Endometrial microvascular endothelial cells (primary cell): Measurements from ENCODE around the gene SLC36A1. TPM values are rescaled to one million over a fixed set of nuclear protein-coding genes. Genes with fewer than 3 reads are reported as not detected.
"Not testable (repeated sequence)": the region's sequence is repeated elsewhere in the genome, so short reads cannot be mapped to it uniquely, and the experiment has no call there.

Experiments
- in situ Hi-C: cut with HindIII; loops from 2 replicates; pipeline ENCODE4 v1.10.0; 2017; ENCODE audit warnings: low sequenced_read_pairs, low pct_unique_long_range_greater_than_20kb; ENCODE audit errors: inconsistent ontology term
- total RNA-seq: library from RNA; depleted of rRNA; stranded (reverse); fragments of >200 nt; gene quantifications from one replicate; pipeline ENCODE4 v1.2.3, GENCODE V29; 2015; ENCODE audit errors: inconsistent ontology term

SLC36A1 gene
- total RNA-seq, 1 donor from 2014 or later: 5.6 TPM

- in situ Hi-C loops: no loop called here
These were observed 28.6 kb downstream of the SLC36A1 start for GRCh38 chr5:151476016-151476415.

GRCh38 chr5:151477101-151477500 is 29.7 kb downstream of the SLC36A1 start:
- in situ Hi-C loops: no loop called here

DNA sequence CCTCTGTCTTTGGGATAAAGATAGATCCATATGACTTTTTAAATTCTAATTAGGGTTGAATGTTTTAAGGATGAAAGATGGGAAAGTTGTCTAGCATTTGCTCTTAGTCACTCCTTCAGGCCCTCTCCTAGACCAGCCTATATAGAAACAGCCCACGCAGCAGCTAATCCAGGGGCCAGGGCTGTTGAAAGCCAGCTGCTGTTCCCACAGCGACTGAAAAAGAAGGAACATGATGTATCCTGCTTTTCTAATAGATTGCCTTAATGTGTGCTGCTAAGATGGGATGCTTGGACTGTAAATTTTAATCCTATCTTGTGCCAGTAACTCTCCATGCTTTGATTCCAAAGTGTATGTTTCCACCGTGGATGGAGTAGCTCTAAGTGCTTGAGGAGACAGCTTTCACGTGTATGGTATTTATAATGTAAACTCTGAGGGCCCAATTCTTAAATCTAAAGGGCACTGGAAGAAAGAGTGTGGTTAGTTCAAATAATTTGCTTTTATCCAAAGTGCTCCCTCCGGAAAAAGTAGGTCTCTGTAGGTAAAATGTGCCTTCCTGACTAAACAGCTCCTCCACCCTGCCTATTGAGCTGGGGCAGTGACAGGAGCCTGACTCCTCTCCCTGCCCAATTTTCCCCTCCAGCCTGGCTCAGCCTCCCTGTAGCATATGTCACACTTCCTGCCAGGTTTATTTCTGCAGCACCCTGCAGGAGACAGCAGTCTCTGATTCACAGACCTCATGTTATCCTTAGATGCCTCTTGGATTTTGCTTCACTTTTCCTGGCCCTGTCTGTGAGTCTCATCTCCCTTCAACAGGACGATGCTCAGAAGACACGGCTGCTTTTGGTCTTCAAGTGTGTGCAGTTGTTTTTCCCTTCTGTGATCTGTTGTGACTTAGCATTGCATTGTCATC is 33.2 kb downstream of the SLC36A1 start:
- in situ Hi-C loops: no loop called here

DNA sequence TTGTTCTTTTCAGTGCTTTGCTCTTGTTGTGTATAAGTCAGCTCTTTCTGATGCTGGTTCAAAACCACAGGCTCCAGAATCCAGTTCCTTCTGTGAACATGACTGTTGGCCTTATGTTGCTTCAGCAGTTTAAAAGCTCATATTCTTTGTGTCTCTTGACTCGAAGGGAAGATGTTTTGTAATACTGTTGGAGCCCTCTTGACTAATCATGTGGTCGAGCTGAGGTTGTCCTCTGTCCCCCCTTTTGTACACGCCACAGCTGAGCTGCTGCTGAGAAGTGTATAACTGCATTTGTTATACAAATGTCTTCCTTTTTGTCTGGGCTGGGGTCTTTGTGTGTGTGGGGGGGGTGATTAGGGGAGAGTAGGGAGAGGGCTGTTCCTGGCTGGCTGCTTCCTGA is 35.8 kb downstream of the SLC36A1 start:
- in situ Hi-C loops: no loop called here

DNA sequence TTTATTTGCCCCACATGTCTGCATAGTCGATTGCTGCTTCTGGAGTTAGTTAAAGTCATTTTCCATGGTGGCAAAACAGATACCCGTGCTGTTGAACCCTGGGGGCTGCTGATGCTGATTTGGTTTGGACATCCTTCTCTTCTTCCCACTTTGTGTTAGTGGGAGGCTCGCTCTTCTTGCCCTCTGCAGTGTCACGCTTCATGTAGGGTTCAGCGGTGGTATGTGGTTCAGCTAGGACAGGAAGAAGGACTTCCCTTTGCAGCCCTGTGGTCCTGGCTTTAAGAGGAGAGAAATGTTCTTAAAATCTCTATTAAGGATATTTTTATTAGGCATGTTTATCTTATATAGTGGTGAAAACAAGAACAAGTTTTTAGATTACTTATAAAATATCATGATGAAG is 36.2 kb downstream of the SLC36A1 start:
- in situ Hi-C loops: no loop called here

- in situ Hi-C loops: no loop called here
These were observed 40.1 kb downstream of the SLC36A1 start for GRCh38 chr5:151487544-151487943.

- in situ Hi-C loops: no loop called here
These were observed 43.2 kb downstream of the SLC36A1 start for GRCh38 chr5:151490627-151491026.

GRCh38 chr5:151491062-151491461 is 43.7 kb downstream of the SLC36A1 start:
- in situ Hi-C loops: no loop called here

DNA sequence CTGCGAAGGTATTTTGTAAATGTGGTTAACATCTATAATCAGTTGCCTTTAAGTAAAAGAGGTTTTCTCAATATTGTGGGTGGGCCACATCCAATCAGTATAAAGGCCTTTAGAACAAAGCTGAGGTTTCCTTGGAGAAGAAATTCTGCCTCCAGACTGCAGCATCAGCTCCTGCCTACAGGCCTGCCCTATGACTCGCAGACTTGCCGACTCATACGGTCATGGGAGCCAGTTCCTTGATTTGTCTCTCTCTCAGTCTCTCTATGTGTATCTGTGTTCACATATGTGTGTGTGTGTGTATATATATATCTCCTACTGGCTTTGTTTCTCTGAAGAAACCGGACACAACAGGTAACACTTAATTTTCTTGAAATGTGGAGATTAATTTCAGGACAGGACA is 45.3 kb downstream of the SLC36A1 start:
- in situ Hi-C loops: no loop called here

DNA sequence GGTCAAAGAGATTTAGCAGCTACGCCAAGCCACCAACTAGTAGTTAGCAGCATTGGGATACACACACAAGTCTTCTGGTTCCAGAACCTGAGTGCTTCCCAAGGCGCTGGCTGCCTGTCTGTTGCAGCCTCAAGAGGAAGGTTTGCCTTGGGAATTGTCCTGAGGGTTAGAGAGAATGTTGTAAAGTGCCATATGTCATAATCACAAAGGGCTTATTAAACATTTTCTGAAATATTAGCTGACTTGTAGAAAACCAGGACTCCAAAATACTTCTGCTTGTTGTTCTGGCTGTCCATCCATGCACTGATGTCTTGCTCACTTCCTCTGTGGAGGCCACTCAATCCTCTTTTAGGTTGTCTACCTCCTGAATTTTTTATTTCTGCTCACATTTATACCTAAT is 46.3 kb downstream of the SLC36A1 start:
- in situ Hi-C loops: no loop called here

DNA sequence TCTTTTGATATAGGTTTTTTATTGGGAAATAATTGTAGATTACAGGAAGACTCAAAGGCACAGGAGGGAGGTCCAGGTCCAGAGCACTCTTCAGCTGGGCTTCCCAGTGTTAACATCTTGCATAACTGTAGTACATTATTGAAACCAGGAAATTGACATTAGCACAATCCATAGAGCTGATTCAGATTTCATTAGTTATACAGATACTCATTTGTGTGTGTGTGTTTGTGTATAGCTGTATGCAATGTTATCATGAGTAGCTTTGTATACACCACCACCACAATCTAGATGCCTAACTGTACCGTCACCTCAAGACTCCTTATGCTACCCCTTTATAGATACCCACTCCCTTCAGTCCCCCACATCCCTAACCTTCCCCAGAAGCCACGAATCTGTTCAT is 47.9 kb downstream of the SLC36A1 start:
- in situ Hi-C loops: no loop called here

- in situ Hi-C loops: no loop called here
These were observed 48.7 kb downstream of the SLC36A1 start for GRCh38 chr5:151496041-151496484.

DNA sequence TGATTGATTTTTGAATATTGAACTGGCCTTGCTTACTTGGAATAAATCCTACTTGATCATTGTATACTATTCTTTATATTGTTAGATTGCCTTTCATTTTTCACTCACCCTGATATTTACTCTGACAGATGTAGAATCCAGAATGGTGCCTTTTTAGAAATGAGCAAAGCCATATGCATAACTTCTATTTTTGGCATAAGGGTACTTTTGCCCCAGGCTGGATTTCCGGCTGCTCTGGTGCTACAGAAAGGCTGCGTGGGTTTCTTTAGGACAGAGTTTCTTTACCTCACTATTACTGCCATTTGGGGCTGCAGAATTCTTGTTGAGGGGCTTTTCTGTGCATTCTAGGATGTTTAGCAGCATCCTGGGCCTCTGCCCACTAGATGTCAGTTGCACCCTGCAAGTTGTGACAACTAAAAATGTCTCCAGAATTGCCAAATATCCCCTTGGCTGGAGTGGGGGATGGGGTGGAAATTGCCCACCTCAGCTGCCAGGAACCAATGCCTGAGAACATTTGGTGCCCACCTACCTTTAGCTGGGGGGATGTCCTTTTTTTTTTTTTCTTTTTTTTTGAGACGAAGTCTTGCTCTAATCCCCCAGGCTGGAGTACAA is 50.1 kb downstream of the SLC36A1 start:
- in situ Hi-C loops: no loop called here

GRCh38 chr5:151498395-151499155 is 51.2 kb downstream of the SLC36A1 start:
- in situ Hi-C loops: no loop called here

GRCh38 chr5:151499501-151500035 is 52.2 kb downstream of the SLC36A1 start:
- in situ Hi-C loops: no loop called here

- in situ Hi-C loops: no loop called here
These were observed 56.6 kb downstream of the SLC36A1 start for GRCh38 chr5:151504006-151504405.

DNA sequence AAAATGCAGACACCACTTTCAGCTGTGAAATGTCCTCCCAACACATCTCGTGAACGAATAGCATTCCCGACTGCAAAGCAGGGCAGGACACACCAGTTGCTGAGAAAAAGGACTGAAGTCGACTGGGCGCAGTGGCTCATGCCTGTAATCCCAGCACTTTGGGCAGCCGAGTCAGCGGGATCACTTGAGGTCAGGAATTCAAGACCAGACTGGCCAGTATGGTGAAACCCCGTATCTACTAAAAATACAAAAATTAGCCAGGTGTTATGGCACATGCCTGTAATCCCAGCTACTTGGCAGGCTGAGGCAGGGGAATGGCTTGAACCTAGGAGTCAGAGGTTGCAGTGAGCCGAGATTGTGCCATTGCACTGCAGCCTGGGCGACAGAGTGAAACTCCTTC is 60.9 kb downstream of the SLC36A1 start:
- in situ Hi-C loops: not testable (repeated sequence)

GRCh38 chr5:151509231-151509630 is 61.8 kb downstream of the SLC36A1 start:
- in situ Hi-C loops: no loop called here

DNA sequence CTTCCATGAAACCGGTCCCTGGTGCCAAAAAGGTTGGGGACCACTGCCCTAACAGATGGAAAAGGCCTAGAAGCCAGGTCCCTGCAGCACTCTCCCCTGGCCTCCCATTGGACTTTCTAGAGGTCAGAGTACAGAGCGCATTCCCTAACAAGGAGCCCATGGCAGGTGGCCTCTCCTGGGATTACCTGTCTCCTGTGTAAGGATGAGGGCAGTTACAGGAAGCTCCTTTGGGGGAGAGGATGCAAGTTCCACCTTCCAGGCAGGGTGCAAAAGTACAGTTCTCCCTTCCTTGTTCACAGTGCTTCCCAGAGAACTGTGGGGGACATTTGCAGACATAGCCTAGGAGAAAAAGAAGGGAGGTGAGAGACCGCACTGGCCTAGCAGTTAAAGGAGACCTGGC is 62.4 kb downstream of the SLC36A1 start:
- in situ Hi-C loops: no loop called here
